Mesendoderm (in vitro differentiated cells): ENCODE results near the gene SEMA3C.

Source experiments
- DNase-seq: peaks from one replicate; pipeline ENCODE4 v3.0.0; 2013
- H2AK5ac ChIP-seq: 2 replicates; pipeline ENCODE4 v1.6.1; 2013; ENCODE audit warnings: low read length, inconsistent platforms
- H2BK120ac ChIP-seq: 2 replicates; pipeline ENCODE4 v1.6.1; 2013; ENCODE audit warnings: low read depth, mild to moderate bottlenecking, low read length, moderate library complexity, mixed read lengths
- H2BK15ac ChIP-seq: replicated peaks from 2 replicates; pipeline ENCODE4 v1.6.1; 2013; ENCODE audit warnings: low read depth, mild to moderate bottlenecking, moderate library complexity
- H2BK5ac ChIP-seq: 2 replicates; pipeline ENCODE4 v1.6.1; 2013; ENCODE audit warnings: low read length, inconsistent platforms
- H3K18ac ChIP-seq: 2 replicates; pipeline ENCODE4 v1.6.1; 2013; ENCODE audit warnings: mild to moderate bottlenecking, low read length, mixed read lengths
- H3K23ac ChIP-seq: one replicate; pipeline ENCODE4 v1.6.1; 2013; ENCODE audit warnings: low read length
- H3K27ac ChIP-seq: 2 replicates; pipeline ENCODE4 v1.5.1; 2013; ENCODE audit warnings: low read depth, mild to moderate bottlenecking, inconsistent platforms, low read length, moderate library complexity
- H3K27me3 ChIP-seq: 2 replicates; pipeline ENCODE4 v1.6.1; 2013; ENCODE audit warnings: low read length, control low read depth, mild to moderate bottlenecking, inconsistent platforms; ENCODE audit not compliant: insufficient read depth, poor library complexity
- H3K36me3 ChIP-seq: 2 replicates; pipeline ENCODE4 v1.6.1; 2013; ENCODE audit warnings: low read length, inconsistent platforms; ENCODE audit not compliant: control insufficient read depth, insufficient read depth
- H3K4ac ChIP-seq: one replicate; pipeline ENCODE4 v1.6.1; 2013; ENCODE audit warnings: low read depth, mild to moderate bottlenecking, low read length, moderate library complexity
- H3K4me1 ChIP-seq: 2 replicates; pipeline ENCODE4 v1.6.1; 2013; ENCODE audit warnings: low read depth, low read length, inconsistent platforms; ENCODE audit not compliant: control insufficient read depth
- H3K4me2 ChIP-seq: 2 replicates; pipeline ENCODE4 v1.6.1; 2013; ENCODE audit warnings: low read length
- H3K4me3 ChIP-seq: 2 replicates; pipeline ENCODE4 v1.5.1; 2013; ENCODE audit warnings: mild to moderate bottlenecking, low read length
- H3K56ac ChIP-seq: one replicate; pipeline ENCODE4 v1.6.1; 2013; ENCODE audit warnings: low read length
- H3K79me1 ChIP-seq: 2 replicates; pipeline ENCODE4 v1.6.1; 2013; ENCODE audit warnings: low read length, inconsistent platforms
- H3K79me2 ChIP-seq: 2 replicates; pipeline ENCODE4 v1.6.1; 2013; ENCODE audit warnings: mild to moderate bottlenecking, low read length; ENCODE audit not compliant: control insufficient read depth, insufficient read depth
- H3K9ac ChIP-seq: 2 replicates; pipeline ENCODE4 v1.6.1; 2013; ENCODE audit warnings: low read length, inconsistent platforms
- H4K5ac ChIP-seq: one replicate; pipeline ENCODE4 v1.6.1; 2013; ENCODE audit warnings: low read length
- H4K8ac ChIP-seq: one replicate; pipeline ENCODE4 v1.6.1; 2013; ENCODE audit warnings: low read depth, mild to moderate bottlenecking, control low read depth, low read length, moderate library complexity
- WGBS: extraction: QIAGEN DNeasy Blood & Tissue Kit; methylation state at CpG from one replicate; pipeline ENCODE4 v1.1.7; 2013; ENCODE audit warnings: low lambda C conversion rate, missing lambda C conversion rate; ENCODE audit not compliant: insufficient coverage; ENCODE audit errors: extremely low coverage; 5-methylcytosine and 5-hydroxymethylcytosine counted together

SEMA3C gene

GRCh38 chr7:80791509-80791929, 127.3 kb downstream of the SEMA3C start:
- H3K27me3 ChIP-seq = no peaks in the 10 kb centered on the region
- no peak overlapping the region for H3K4me2 ChIP-seq
- no peaks in the 10 kb centered on the region for H3K79me1 ChIP-seq
- no peaks in the 10 kb centered on the region for H3K36me3 ChIP-seq
- no peak overlapping the region for H3K9ac ChIP-seq
- no CpG with 5 or more reads among the region's 3 CpGs for WGBS
- no peaks in the 10 kb centered on the region for H3K4me1 ChIP-seq
- no peak overlapping the region for H3K56ac ChIP-seq
- H3K27ac ChIP-seq = no peak overlapping the region
- H2BK120ac ChIP-seq = no peak overlapping the region
- H3K79me2 ChIP-seq = no peaks in the 10 kb centered on the region
- no peak overlapping the region for H3K4ac ChIP-seq
- no peak overlapping the region for H3K18ac ChIP-seq
- H3K4me3 ChIP-seq = no peak overlapping the region
- no peak for DNase-seq
- no peak overlapping the region for H4K5ac ChIP-seq
- H2BK15ac ChIP-seq = no peak overlapping the region
- no peak overlapping the region for H2BK5ac ChIP-seq
- H2AK5ac ChIP-seq = no peak overlapping the region
- no peak overlapping the region for H4K8ac ChIP-seq
- H3K23ac ChIP-seq = no peak overlapping the region

GRCh38 chr7:80790877-80791276, 128.0 kb downstream of the SEMA3C start:
- Histone ChIP-seq H3K18ac (no peak overlapping the region), H2BK120ac (no peak overlapping the region), H4K5ac (no peak overlapping the region), H3K23ac (no peak overlapping the region), H3K79me2 (no peaks in the 10 kb centered on the region), H2BK5ac (no peak overlapping the region), H2BK15ac (no peak overlapping the region), H3K27ac (no peak overlapping the region), H3K27me3 (no peaks in the 10 kb centered on the region), H3K56ac (no peak overlapping the region), H3K4ac (no peak overlapping the region), H3K4me3 (no peak overlapping the region), H3K36me3 (no peaks in the 10 kb centered on the region), H3K9ac (no peak overlapping the region), H3K4me2 (no peak overlapping the region), H3K4me1 (no peaks in the 10 kb centered on the region), H4K8ac (no peak overlapping the region), H3K79me1 (no peaks in the 10 kb centered on the region), H2AK5ac (no peak overlapping the region)
- WGBS = no CpG with 5 or more reads among the region's 4 CpGs
- no peak for DNase-seq

GRCh38 chr7:80787721-80788120, 131.1 kb downstream of the SEMA3C start:
- H2BK120ac ChIP-seq = no peak overlapping the region
- no peak overlapping the region for H3K4ac ChIP-seq
- no peaks in the 10 kb centered on the region for H3K27me3 ChIP-seq
- H3K18ac ChIP-seq = no peak overlapping the region
- no peak overlapping the region for H3K4me3 ChIP-seq
- H2BK15ac ChIP-seq = no peak overlapping the region
- no peak overlapping the region for H2AK5ac ChIP-seq
- H3K9ac ChIP-seq = no peak overlapping the region
- H4K5ac ChIP-seq = no peak overlapping the region
- no peak overlapping the region for H3K4me2 ChIP-seq
- no peak overlapping the region for H3K23ac ChIP-seq
- H3K4me1 ChIP-seq = no peaks in the 10 kb centered on the region
- H3K27ac ChIP-seq = no peak overlapping the region
- H3K56ac ChIP-seq = no peak overlapping the region
- H4K8ac ChIP-seq = no peak overlapping the region
- H2BK5ac ChIP-seq = no peak overlapping the region
- H3K79me2 ChIP-seq = no peaks in the 10 kb centered on the region
- no peaks in the 10 kb centered on the region for H3K36me3 ChIP-seq
- no peak for DNase-seq
- H3K79me1 ChIP-seq = no peaks in the 10 kb centered on the region
- WGBS = no CpG with 5 or more reads among the region's 1 CpG

GRCh38 chr7:80785961-80786536, 132.8 kb downstream of the SEMA3C start:
- no peak overlapping the region for H3K9ac ChIP-seq
- H3K36me3 ChIP-seq = no peaks in the 10 kb centered on the region
- DNase-seq = no peak
- H4K8ac ChIP-seq = no peak overlapping the region
- no peak overlapping the region for H2BK15ac ChIP-seq
- no peaks in the 10 kb centered on the region for H3K79me1 ChIP-seq
- no peaks in the 10 kb centered on the region for H3K4me1 ChIP-seq
- H2BK120ac ChIP-seq = no peak overlapping the region
- H4K5ac ChIP-seq = no peak overlapping the region
- H3K18ac ChIP-seq = no peak overlapping the region
- H3K27ac ChIP-seq = no peak overlapping the region
- H3K4me2 ChIP-seq = no peak overlapping the region
- no peaks in the 10 kb centered on the region for H3K27me3 ChIP-seq
- no peaks in the 10 kb centered on the region for H3K79me2 ChIP-seq
- no peak overlapping the region for H2AK5ac ChIP-seq
- no CpG with 5 or more reads among the region's 3 CpGs for WGBS
- no peak overlapping the region for H3K4ac ChIP-seq
- H3K56ac ChIP-seq = no peak overlapping the region
- H2BK5ac ChIP-seq = no peak overlapping the region
- H3K4me3 ChIP-seq = no peak overlapping the region
- H3K23ac ChIP-seq = no peak overlapping the region

- H3K9ac ChIP-seq = no peak overlapping the region
- H3K4me1 ChIP-seq = no peaks in the 10 kb centered on the region
- no peaks in the 10 kb centered on the region for H3K79me2 ChIP-seq
- no peak for DNase-seq
- no peak overlapping the region for H2BK15ac ChIP-seq
- H3K56ac ChIP-seq = no peak overlapping the region
- no peak overlapping the region for H3K23ac ChIP-seq
- H3K27me3 ChIP-seq = no peaks in the 10 kb centered on the region
- H2BK120ac ChIP-seq = no peak overlapping the region
- no peak overlapping the region for H3K4me3 ChIP-seq
- no peak overlapping the region for H4K5ac ChIP-seq
- H3K36me3 ChIP-seq = no peaks in the 10 kb centered on the region
- no peak overlapping the region for H3K4ac ChIP-seq
- H3K4me2 ChIP-seq = no peak overlapping the region
- no peak overlapping the region for H4K8ac ChIP-seq
- H3K79me1 ChIP-seq = no peaks in the 10 kb centered on the region
- H3K18ac ChIP-seq = no peak overlapping the region
- H2AK5ac ChIP-seq = no peak overlapping the region
- H2BK5ac ChIP-seq = no peak overlapping the region
- H3K27ac ChIP-seq = no peak overlapping the region
These were observed 133.6 kb downstream of the SEMA3C start for GRCh38 chr7:80785276-80785675.

- H3K9ac ChIP-seq = no peak overlapping the region
- no peak overlapping the region for H4K5ac ChIP-seq
- no peak overlapping the region for H3K56ac ChIP-seq
- WGBS = 100% methylated on average over 1 of the region's 2 CpGs
- no peaks in the 10 kb centered on the region for H3K27me3 ChIP-seq
- no peaks in the 10 kb centered on the region for H3K36me3 ChIP-seq
- H3K79me2 ChIP-seq = no peaks in the 10 kb centered on the region
- no peak overlapping the region for H3K27ac ChIP-seq
- no peak overlapping the region for H3K4ac ChIP-seq
- H2AK5ac ChIP-seq = no peak overlapping the region
- H2BK15ac ChIP-seq = no peak overlapping the region
- H2BK120ac ChIP-seq = no peak overlapping the region
- H2BK5ac ChIP-seq = no peak overlapping the region
- H3K23ac ChIP-seq = no peak overlapping the region
- H3K18ac ChIP-seq = no peak overlapping the region
- no peak for DNase-seq
- no peak overlapping the region for H3K4me2 ChIP-seq
- no peak overlapping the region for H3K4me3 ChIP-seq
- no peaks in the 10 kb centered on the region for H3K4me1 ChIP-seq
- H3K79me1 ChIP-seq = no peaks in the 10 kb centered on the region
- H4K8ac ChIP-seq = no peak overlapping the region
These were observed 135.0 kb downstream of the SEMA3C start for GRCh38 chr7:80783678-80784327.
